Activated naive CD8-positive, alpha-beta T cell (primary cell): ENCODE results near the gene YPEL1.
"Not testable (repeated sequence)": the region's sequence is repeated elsewhere in the genome, so short reads cannot be mapped to it uniquely, and the experiment has no call there.

Experiments used
- H3K27ac Mint-ChIP-seq: one replicate; pipeline ENCODE4 v1.8.0; 2021; ENCODE audit warnings: mixed read lengths
- H3K27me3 Mint-ChIP-seq: one replicate; pipeline ENCODE4 v1.8.0; 2021; ENCODE audit warnings: mixed read lengths
- H3K36me3 Mint-ChIP-seq: one replicate; pipeline ENCODE4 v1.8.0; 2021; ENCODE audit warnings: mixed read lengths
- H3K4me1 Mint-ChIP-seq: one replicate; pipeline ENCODE4 v1.8.0; 2021; ENCODE audit warnings: low read depth, mixed read lengths
- H3K4me3 Mint-ChIP-seq: one replicate; pipeline ENCODE4 v1.8.0; 2021; ENCODE audit warnings: mild to moderate bottlenecking, mixed read lengths
- H3K9me3 Mint-ChIP-seq: one replicate; pipeline ENCODE4 v1.8.0; 2021; ENCODE audit warnings: low read depth, mixed read lengths

Gene YPEL1

GRCh38 chr22:21678842-21679241 lies 56.8 kb downstream of the YPEL1 start:
- H3K27ac Mint-ChIP-seq, H3K4me1 Mint-ChIP-seq, H3K9me3 Mint-ChIP-seq, H3K36me3 Mint-ChIP-seq, H3K27me3 Mint-ChIP-seq, H3K4me3 Mint-ChIP-seq: not testable (repeated sequence)

GRCh38 chr22:21677606-21678443 lies 57.8 kb downstream of the YPEL1 start:
- H3K27me3 Mint-ChIP-seq, result no peaks in the 10 kb centered on the region
- no peak overlapping the region for H3K27ac Mint-ChIP-seq
- no peaks in the 10 kb centered on the region for H3K4me1 Mint-ChIP-seq
- no peaks in the 10 kb centered on the region for H3K36me3 Mint-ChIP-seq
- H3K9me3 Mint-ChIP-seq, result no peaks in the 10 kb centered on the region
- no peak overlapping the region for H3K4me3 Mint-ChIP-seq

GRCh38 chr22:21674638-21675245 lies 60.9 kb downstream of the YPEL1 start:
- Mint-ChIP-seq H3K27me3 (no peaks in the 10 kb centered on the region), H3K4me1 (peaks cover 4% of the 10 kb centered on the region), H3K4me3 (no peak overlapping the region)

DNA sequence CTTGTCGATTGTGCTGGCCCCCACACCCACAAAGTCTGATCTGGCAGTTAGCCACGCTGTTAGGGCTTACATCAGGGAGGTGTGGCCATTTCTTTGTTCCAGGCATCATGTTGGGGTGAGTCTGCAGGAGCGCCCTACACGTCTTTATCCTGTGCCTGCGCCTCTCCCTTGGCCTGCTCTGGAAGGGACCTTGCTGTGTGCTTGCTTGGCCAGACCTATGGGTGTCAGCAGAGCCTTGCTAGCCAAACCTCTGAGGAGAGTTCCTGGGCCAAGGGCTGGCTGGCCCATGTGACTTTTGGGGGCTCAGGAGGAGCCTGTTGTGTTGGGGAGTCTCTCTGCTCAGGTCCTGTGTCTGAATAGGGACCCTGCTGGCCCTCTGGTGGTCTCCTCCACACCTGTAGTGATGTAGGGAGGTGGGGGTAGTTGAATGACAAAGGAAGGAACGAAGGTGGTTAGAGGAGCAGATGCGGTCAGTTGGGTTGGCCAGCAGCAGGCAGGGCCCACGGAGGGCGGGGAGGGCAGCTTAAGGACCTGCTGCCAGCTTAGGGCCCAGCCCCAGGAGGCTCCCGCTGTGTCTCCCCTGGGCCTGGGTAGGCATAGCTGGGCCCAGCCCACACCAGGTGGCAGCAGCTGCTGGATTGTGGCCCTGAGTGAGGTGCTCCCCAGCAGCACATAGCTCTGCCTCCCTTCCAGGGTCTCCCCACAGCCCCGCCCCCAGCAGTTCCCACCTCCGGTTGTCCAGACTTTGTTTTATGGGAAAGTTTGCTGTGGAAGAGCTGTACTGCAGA lies 61.9 kb downstream of the YPEL1 start:
- Mint-ChIP-seq H3K4me1 (peaks cover 9% of the 10 kb centered on the region), H3K27ac (no peak overlapping the region), H3K27me3 (no peaks in the 10 kb centered on the region), H3K4me3 (no peak overlapping the region), H3K36me3 (peaks cover 2% of the 10 kb centered on the region), H3K9me3 (no peaks in the 10 kb centered on the region)

More at GRCh38 chr22:21674638-21675245, 60.9 kb downstream of the YPEL1 start:
- Mint-ChIP-seq H3K36me3 (peaks cover 2% of the 10 kb centered on the region), H3K27ac (no peak overlapping the region), H3K9me3 (no peaks in the 10 kb centered on the region)

DNA sequence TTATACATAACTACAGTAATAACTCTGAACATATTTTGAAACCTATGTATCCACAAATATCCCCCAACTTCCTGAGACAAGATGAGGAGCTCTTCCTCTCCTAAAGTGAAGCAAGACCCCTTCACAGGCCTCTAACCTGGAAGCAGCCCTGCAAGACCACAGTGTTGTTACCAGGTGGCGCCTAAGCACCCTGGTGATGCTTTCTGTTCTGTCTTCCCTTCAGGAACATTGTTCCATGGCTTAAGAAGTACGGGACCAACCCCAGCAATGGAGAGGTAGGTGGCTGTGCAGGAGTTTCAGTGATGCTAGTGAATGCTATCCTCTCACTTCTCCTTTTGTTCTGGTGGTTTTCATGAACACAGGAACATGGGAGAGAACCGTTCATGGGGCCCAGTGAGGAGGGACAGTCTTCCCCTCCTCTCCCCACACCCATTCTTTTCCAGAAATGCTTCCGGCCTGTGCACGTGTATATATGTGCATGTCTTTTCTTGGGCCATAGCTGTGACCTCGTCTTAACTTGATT lies 63.4 kb downstream of the YPEL1 start:
- H3K9me3 Mint-ChIP-seq, result no peaks in the 10 kb centered on the region
- H3K36me3 Mint-ChIP-seq, result peaks cover 2% of the 10 kb centered on the region
- no peak overlapping the region for H3K4me3 Mint-ChIP-seq
- H3K4me1 Mint-ChIP-seq, result peaks cover 16% of the 10 kb centered on the region
- H3K27ac Mint-ChIP-seq, result no peak overlapping the region
- H3K27me3 Mint-ChIP-seq, result no peaks in the 10 kb centered on the region

DNA sequence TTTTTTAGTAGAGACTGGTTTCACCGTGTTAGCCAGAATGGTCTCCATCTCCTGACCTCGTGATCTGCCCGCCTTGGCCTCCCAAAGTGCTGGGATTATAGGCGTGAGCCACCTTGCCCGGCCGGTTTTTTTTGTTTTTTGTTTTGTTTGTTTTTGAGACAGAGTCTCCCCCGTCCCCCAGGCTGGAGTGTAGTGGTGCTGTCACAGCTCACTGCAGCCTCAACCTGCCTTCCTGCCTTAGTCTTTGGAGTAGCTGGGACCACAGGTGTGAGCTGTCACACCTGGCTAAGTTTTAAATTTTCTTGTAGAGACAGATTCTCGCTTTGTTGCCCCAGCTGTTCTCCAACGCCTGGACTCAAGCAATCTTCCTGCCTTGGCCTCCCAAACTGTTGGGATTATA lies 66.6 kb downstream of the YPEL1 start:
- Mint-ChIP-seq H3K9me3 (no peaks in the 10 kb centered on the region), H3K4me3 (peak overlapping the region; percentile 30), H3K4me1 (peaks cover 29% of the 10 kb centered on the region), H3K27me3 (no peaks in the 10 kb centered on the region), H3K27ac (no peak overlapping the region), H3K36me3 (peaks cover 2% of the 10 kb centered on the region)

- Mint-ChIP-seq H3K27ac (peak overlapping the region; percentile 22), H3K4me1 (peaks cover 29% of the 10 kb centered on the region), H3K36me3 (peaks cover 2% of the 10 kb centered on the region), H3K4me3 (peak overlapping the region; percentile 97), H3K27me3 (no peaks in the 10 kb centered on the region), H3K9me3 (no peaks in the 10 kb centered on the region)
Observed at GRCh38 chr22:21666786-21667185, 68.8 kb downstream of the YPEL1 start.

GRCh38 chr22:21665047-21665851 lies 70.3 kb downstream of the YPEL1 start:
- Mint-ChIP-seq H3K4me3 (peak overlapping the region; percentile 97), H3K27ac (peak overlapping the region; percentile 95), H3K9me3 (no peaks in the 10 kb centered on the region), H3K36me3 (no peaks in the 10 kb centered on the region), H3K27me3 (no peaks in the 10 kb centered on the region), H3K4me1 (peaks cover 27% of the 10 kb centered on the region)

DNA sequence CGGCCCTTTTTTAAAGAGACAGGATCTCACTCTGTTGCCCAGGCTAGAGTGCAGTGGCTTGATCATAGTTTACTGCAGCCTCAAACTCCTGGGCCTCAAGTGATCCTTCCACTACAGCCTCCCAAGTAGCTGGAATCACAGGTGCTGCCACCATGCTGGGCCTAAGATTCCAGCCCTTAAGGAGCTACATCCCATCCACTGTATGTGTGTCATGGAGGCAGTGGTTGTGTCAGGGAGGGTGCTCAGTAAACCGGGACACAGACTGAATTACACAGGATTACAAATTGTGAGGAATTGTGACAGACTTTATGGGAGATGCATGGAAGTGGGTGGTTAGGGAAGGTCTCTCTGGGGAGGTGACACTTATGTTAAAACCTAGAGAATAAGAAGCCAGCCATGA lies 71.9 kb downstream of the YPEL1 start:
- H3K27ac Mint-ChIP-seq, result peak overlapping the region; percentile 1
- peaks cover 20% of the 10 kb centered on the region for H3K4me1 Mint-ChIP-seq
- peak overlapping the region; percentile 57 for H3K4me3 Mint-ChIP-seq
- no peaks in the 10 kb centered on the region for H3K27me3 Mint-ChIP-seq
- no peaks in the 10 kb centered on the region for H3K9me3 Mint-ChIP-seq
- no peaks in the 10 kb centered on the region for H3K36me3 Mint-ChIP-seq

DNA sequence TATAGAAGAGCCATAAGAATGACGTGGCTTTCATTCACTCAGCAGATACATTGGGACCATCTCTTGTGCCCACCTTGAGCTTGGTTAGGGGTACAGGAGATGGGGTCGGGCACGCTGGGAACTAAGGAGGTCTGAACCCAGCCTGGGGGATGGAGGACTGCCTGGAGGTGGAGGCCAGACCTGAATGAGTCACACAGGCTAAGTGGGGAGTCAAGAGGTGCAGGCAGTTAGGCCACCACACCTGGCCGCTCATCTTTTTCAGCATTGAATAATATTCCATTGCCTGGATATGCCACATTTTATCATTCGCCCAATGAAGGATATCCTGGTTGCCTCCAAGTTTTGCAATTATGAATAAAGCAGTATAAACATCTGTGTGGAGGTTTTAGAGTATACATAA lies 73.6 kb downstream of the YPEL1 start:
- no peak overlapping the region for H3K27ac Mint-ChIP-seq
- peaks cover 16% of the 10 kb centered on the region for H3K4me1 Mint-ChIP-seq
- H3K4me3 Mint-ChIP-seq, result no peak overlapping the region
- no peaks in the 10 kb centered on the region for H3K27me3 Mint-ChIP-seq
- no peaks in the 10 kb centered on the region for H3K9me3 Mint-ChIP-seq
- no peaks in the 10 kb centered on the region for H3K36me3 Mint-ChIP-seq

DNA sequence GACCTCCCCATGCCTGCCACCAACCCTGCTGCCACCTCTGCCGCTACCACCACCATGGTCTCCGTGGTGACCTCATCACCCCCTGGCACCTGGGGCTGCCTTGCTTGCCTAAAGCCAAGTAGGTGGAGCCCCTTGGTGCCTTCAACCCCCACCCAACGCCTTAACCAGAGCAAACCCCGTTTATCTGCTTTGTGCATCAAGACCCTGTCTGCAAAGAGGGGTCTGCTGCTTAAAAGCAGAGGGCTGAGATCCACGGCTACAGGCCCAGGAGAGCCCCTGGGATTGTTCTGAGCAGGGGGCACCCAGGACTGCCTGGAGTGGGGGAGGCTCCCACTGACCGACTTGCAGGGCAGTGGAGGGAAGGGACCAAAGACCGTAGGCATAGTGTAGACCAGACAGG lies 74.7 kb downstream of the YPEL1 start:
- Mint-ChIP-seq H3K4me1 (peaks cover 17% of the 10 kb centered on the region), H3K36me3 (no peaks in the 10 kb centered on the region), H3K4me3 (no peak overlapping the region), H3K9me3 (no peaks in the 10 kb centered on the region), H3K27me3 (no peaks in the 10 kb centered on the region), H3K27ac (no peak overlapping the region)

DNA sequence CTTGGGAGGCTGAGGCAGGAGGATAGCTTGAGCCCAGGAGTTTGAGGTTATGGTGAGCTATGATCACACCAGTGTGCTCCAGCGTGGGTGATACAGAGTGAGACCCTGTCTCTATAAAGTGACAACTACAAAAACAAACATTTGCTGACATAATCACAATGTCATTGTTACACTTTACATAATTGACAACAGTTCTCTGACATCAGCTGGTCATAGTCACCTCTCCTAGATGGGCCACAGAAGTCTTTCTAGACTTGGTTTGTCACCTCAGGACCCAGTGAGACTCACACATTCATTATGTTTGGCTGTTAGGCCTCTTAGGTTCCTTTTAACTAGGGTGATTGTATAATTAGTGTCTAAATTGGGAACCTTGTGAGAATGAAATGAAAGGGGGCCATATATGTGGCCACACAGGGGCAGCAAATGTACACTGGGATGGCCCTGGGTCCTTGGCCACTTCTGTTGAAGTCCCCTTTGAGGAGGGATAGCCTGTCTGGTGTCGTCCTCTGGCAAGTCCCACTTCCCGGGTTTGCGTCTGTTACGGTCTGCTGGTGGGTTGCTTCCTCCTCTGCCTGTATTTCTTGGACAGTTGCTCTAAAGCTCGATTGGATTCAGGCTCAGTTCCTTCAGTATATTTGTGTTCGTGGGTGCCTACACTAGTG lies 75.6 kb downstream of the YPEL1 start:
- Mint-ChIP-seq H3K4me3 (no peak overlapping the region), H3K9me3 (no peaks in the 10 kb centered on the region), H3K4me1 (peaks cover 12% of the 10 kb centered on the region), H3K36me3 (no peaks in the 10 kb centered on the region), H3K27ac (no peak overlapping the region), H3K27me3 (no peaks in the 10 kb centered on the region)

DNA sequence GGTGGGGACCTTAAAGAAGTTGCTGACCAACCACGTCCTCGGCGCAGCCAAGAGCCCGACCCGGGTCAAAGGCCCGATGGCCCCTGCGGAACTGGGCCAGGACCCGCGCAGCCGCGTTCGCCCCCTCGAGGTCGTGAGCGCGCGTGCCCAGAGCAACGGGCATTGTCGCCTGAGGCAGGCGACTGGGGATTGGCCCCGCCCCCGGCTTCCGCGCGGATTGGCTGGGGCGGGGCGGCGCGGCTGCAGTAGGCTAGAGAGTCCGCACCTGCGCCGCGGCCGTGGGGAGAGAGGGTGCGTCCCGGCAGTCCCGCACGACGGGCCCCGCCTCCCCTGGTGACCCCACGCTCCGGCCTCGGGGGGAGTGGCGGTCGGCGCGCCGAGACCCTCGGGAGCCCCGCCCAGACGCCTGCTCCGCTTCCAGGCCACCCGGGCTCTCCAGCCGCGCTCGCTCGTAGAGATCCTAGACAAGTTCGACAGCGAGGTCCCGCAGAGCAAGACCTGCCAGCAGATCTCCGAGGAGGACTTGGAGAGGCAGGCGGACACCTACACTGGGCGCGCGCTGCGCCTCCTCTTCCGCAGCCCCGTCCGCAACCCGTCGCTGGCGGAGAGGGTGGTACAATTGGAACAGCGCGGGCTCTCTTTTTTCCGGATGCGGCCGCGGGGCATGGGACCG lies 78.1 kb downstream of the YPEL1 start:
- Mint-ChIP-seq H3K4me3 (peak overlapping the region; percentile 83), H3K27ac (no peak overlapping the region), H3K4me1 (peaks cover 12% of the 10 kb centered on the region), H3K36me3 (no peaks in the 10 kb centered on the region), H3K9me3 (no peaks in the 10 kb centered on the region), H3K27me3 (no peaks in the 10 kb centered on the region)

DNA sequence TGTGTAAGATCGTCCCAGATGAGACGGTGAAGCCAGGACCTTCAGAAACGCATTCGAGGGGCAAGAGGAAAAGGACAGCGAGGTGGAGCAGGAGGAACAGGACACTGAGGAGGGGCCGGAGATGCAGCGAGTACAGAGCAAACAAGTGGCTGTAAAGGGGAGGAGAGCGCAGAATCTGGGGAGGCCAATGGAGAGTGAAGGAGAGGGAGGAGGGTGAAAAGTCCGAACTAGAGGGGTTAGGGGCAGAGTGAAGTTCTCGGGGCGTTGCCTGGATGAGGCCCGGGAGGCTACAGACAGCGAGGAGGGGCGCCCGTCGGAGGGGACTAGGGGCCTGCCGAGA lies 78.6 kb downstream of the YPEL1 start:
- Mint-ChIP-seq H3K27ac (peak overlapping the region; percentile 23), H3K9me3 (no peaks in the 10 kb centered on the region), H3K36me3 (no peaks in the 10 kb centered on the region), H3K4me1 (peaks cover 14% of the 10 kb centered on the region), H3K4me3 (peak overlapping the region; percentile 55), H3K27me3 (no peaks in the 10 kb centered on the region)
